Epithelial cell of esophagus (primary cell): ENCODE measurements around the gene ARHGAP42.
"Not testable (repeated sequence)": the region's sequence is repeated elsewhere in the genome, so short reads cannot be mapped to it uniquely, and the experiment has no call there.

Source experiments
- DNase-seq: peaks from one replicate; pipeline ENCODE4 v3.0.0; 2010; ENCODE audit warnings: low read depth
- H3K4me3 ChIP-seq: 2 replicates; pipeline ENCODE4 v1.5.1; 2011; ENCODE audit warnings: mild to moderate bottlenecking, low read length, control low read depth
- TF ChIP-seq, protein P1 (sequence below): IDR thresholded peaks from 2 replicates; pipeline ENCODE4 v1.5.1; 2011; ENCODE audit warnings: low read depth, mild to moderate bottlenecking, low read length, control low read depth, inconsistent platforms; ENCODE audit not compliant: insufficient read depth; ENCODE audit errors: missing control alignments

ARHGAP42 gene

DNA sequence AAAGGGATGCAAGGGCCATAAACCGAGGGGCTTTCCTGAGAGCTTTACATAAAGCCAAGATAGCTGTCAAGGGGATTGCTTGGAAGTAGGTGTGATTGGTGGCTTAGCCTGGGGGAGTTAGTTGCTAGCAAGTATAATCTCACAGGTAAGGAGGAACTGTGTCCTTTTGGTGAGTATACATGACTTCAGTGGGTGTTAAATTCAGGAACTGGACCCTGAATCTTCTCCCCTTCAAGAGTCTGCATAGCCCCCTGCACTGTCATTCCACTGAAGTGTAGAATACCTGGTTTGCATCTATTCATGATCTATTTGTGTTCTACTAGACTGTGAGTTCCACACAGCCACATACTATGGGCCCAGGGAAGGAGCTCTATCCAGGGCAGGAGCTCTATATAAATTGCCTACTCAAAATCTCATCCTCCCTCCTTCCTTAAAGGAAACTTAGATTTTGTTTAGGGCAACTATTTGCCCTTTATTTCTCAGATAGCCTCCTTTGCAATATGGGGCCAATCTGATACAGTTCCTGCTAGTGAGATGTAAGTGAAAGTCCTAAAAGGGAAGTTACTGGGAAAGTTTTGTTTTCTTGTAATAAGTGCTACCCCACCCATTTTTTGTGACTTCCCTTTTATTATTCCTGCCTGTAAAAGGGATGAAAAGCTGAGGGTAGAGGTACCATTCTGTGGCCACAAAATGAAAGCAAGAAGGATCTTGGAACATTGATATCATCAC, 322.0 kb downstream of the ARHGAP42 start:
- TF ChIP-seq, protein P1, sequence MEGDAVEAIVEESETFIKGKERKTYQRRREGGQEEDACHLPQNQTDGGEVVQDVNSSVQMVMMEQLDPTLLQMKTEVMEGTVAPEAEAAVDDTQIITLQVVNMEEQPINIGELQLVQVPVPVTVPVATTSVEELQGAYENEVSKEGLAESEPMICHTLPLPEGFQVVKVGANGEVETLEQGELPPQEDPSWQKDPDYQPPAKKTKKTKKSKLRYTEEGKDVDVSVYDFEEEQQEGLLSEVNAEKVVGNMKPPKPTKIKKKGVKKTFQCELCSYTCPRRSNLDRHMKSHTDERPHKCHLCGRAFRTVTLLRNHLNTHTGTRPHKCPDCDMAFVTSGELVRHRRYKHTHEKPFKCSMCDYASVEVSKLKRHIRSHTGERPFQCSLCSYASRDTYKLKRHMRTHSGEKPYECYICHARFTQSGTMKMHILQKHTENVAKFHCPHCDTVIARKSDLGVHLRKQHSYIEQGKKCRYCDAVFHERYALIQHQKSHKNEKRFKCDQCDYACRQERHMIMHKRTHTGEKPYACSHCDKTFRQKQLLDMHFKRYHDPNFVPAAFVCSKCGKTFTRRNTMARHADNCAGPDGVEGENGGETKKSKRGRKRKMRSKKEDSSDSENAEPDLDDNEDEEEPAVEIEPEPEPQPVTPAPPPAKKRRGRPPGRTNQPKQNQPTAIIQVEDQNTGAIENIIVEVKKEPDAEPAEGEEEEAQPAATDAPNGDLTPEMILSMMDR, result no peak
- no peak overlapping the region for H3K4me3 ChIP-seq
- DNase-seq, result no peak

DNA sequence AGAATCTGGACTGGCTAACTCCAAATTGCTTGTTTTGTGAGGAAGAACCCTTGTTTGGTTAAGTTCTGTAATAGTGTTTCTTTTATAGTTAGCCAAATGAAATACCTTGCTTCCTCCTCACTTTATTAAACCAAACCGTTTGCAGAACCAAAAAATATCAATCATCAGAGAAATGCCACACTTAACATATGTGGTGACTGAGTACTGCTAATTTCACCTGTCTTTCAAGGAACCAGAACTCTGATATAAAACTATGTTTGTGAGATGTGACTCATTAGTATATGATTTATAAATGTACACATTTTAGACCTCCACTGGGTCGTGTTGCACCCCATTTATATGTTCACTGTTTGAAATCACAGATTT, 322.6 kb downstream of the ARHGAP42 start:
- no peak overlapping the region for H3K4me3 ChIP-seq
- TF ChIP-seq, protein P1, result no peak
- no peak for DNase-seq

DNA sequence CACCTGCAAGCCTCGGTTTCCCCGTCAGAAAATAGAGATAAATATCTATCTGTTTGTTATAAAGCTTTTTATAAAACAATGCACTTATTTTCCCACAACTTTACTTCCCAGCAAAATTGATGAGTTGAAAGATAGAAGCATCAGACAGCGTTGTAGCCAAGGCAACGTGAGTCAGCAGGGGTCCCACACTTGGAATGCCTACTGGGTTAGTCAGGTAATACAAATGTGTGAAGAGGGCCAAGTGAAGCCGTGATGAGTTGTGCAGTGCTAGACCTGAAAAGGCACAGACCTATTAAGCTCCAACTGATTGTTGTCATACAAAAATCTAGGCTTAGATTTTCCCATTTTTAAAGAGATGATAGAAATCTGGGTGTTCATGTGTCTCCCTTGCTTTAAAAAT, 323.8 kb downstream of the ARHGAP42 start:
- no peak overlapping the region for H3K4me3 ChIP-seq
- TF ChIP-seq, protein P1, result no peak
- DNase-seq, result no peak

DNA sequence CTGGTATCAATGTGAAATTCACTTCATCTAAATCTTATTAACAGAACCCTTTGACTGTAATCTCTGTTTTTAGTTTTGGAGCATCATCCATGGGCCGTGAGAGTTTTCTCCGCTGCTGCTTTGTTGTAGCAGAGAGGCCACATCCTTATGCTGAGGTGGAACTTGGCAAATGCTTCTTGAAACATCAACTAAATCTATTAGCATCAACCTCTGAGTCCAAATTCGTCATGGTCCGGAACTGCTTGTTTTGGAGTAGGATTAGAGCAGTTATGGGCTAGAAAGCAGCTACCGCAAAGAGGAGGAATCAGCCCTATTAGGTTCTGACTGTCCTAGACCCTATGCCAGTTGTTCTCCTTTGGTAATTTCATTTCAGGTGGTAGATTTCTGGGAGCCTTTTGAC, 324.8 kb downstream of the ARHGAP42 start:
- DNase-seq, result no peak
- TF ChIP-seq, protein P1, result no peak
- H3K4me3 ChIP-seq, result no peak overlapping the region

DNA sequence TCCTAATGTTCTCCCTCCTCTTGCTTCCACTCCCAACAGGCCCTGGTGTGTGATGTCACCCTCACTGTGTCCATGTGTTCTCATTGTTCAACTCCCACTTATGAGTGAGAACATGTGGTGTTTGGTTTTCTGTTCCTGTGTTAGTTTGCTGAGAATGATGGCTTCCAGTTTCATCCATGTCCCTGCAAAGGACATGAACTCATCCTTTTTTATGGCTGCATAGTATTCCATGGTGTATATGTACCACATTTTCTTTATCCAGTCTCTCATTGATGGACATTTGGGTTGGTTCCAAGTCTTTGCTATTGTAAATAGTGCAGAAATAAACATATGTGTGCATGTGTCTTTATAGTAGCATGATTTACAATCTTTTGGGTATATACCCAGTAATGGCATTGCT, 326.6 kb downstream of the ARHGAP42 start:
- H3K4me3 ChIP-seq, DNase-seq: not testable (repeated sequence)

DNA sequence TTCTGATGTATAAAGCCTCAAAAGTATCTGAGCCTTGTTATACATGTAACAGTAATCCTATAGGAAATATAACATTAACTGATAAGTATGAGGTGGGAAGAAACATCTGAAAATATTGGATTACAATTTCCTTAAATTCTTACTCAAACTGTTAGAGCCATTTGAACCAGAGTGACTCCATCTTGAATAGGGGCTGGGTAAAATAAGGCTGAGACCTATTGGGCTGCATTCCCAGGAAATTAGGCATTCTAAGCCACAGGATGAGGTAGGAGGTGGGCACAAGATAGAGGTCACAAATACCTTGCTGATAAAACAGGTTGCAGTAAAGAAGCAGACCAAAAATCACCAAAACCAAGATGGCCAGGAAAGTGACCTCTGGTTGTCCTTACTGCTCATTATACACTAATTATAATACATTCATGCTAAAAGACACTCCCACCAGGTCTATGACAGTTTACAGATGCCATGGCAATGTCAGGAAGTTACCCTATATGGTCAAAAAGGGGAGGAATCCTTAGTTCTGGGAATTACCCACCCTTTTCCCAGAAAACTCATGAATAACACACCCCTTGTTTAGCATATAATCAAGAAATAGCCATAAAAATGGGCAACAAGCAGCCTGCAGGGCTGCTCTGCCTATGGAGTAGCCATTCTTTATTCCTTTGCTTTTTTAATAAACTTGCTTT, 327.7 kb downstream of the ARHGAP42 start:
- no peak for DNase-seq
- no peak overlapping the region for H3K4me3 ChIP-seq
- TF ChIP-seq, protein P1, result no peak

DNA sequence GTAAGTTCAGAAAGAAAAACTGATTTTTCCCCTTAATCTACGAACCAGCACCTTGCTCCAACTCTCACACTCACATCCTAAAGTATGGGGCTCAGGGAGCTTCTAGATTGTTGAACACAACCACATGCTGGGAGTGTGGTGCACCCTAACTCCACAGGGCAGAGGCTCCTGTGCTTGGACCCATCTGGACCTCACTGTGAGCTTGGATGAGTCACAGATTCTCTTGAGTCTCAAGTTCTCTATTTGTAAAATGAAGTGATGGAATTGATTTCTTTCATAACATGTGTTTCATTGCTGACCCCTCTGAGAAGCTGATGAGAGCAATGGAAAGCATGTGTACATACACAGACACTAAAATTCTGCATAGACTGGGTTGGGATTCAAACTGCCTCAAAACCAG, 332.8 kb downstream of the ARHGAP42 start:
- DNase-seq, result no peak
- H3K4me3 ChIP-seq, result no peak overlapping the region
- TF ChIP-seq, protein P1, result no peak
